ENCODE results near the gene DLG4.

Gene DLG4

GRCh38 chr17:7260651-7261378, 41.2 kb upstream of the DLG4 start:
- no peak for DNase-seq (ENCODE audit: low read depth)
- H3K4me3 ChIP-seq (ENCODE audit: low read depth, low read length) = peak overlapping the region; percentile 50
- TF ChIP-seq, protein P1, sequence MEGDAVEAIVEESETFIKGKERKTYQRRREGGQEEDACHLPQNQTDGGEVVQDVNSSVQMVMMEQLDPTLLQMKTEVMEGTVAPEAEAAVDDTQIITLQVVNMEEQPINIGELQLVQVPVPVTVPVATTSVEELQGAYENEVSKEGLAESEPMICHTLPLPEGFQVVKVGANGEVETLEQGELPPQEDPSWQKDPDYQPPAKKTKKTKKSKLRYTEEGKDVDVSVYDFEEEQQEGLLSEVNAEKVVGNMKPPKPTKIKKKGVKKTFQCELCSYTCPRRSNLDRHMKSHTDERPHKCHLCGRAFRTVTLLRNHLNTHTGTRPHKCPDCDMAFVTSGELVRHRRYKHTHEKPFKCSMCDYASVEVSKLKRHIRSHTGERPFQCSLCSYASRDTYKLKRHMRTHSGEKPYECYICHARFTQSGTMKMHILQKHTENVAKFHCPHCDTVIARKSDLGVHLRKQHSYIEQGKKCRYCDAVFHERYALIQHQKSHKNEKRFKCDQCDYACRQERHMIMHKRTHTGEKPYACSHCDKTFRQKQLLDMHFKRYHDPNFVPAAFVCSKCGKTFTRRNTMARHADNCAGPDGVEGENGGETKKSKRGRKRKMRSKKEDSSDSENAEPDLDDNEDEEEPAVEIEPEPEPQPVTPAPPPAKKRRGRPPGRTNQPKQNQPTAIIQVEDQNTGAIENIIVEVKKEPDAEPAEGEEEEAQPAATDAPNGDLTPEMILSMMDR (conservative IDR thresholded peaks at IDR 0.05; ENCODE audit: low read depth, low read length) = no peak

DNA sequence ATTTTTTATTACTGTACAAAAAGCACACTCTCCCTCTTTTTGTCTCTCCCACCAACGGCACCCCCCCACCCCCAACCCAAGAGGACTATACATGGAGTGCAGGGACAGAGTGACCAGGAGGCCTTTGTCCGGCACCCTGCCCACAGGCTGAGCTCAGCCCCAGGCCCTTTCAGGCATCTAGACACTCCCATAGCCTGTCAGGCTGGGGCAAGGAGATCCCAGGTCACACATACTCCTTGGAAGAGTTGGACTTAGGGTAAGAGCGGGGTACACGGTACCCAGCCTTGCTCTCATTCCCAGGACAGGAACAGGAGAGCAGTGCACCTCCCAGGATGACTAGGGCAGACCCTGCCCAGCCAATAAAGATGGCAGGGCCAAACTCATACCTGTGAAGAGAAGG, 40.5 kb upstream of the DLG4 start:
- TF ChIP-seq, protein P1 (conservative IDR thresholded peaks at IDR 0.05; ENCODE audit: low read depth, low read length) = no peak
- DNase-seq (ENCODE audit: low read depth) = no peak
- H3K4me3 ChIP-seq (ENCODE audit: low read depth, low read length) = no peak overlapping the region

- H3K4me3 ChIP-seq (ENCODE audit: low read depth, low read length) = no peak overlapping the region
- no peak for DNase-seq (ENCODE audit: low read depth)
- TF ChIP-seq, protein P1 (conservative IDR thresholded peaks at IDR 0.05; ENCODE audit: low read depth, low read length) = no peak
Measured at GRCh38 chr17:7259555-7259889, 39.9 kb upstream of the DLG4 start.

DNA sequence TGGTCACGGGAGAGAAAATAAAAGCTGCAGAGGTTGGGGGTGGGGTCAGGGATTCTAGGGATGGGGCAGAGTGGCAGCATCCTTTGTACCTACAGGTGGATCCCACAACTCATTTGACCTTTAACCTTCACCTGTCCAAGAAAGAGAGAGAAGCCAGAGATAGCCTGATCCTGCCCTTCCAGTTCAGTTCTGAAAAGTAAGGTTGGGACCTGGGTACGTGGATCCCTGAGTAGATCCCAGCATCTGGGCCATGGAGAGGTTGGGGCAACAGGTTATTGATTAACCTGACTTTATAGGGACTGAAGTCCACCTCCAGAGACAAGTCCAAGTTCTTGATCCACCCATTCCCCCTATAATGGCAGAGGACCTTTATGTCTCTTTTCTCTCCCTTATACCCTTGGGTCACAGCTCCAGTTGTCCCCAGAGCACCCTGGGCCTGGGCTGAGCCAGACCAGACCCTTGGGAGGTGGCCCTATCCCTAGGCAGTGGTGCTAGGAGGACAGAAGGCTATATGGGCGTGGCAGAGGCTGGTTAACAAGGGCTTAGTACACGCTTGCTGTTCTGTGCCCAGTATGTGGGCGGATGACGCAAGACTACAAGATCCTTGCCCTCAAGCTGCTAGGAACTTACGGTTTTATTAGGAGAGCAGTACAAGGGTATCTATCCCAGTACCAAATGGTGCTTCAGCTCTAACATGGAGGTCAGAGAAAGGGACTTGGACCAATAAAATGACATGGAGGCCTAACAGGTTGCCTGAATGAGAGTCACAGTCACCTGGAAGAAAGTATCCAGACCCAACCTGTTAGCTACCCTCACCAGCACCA, 39.3 kb upstream of the DLG4 start:
- peak; percentile 29 for DNase-seq (ENCODE audit: low read depth)
- TF ChIP-seq, protein P1 (conservative IDR thresholded peaks at IDR 0.05; ENCODE audit: low read depth, low read length) = no peak
- H3K4me3 ChIP-seq (ENCODE audit: low read depth, low read length) = no peak overlapping the region

- TF ChIP-seq, protein P1 (conservative IDR thresholded peaks at IDR 0.05; ENCODE audit: low read depth, low read length) = no peak
- H3K4me3 ChIP-seq (ENCODE audit: low read depth, low read length) = no peak overlapping the region
Measured at GRCh38 chr17:7256766-7257456, 37.3 kb upstream of the DLG4 start.

GRCh38 chr17:7254511-7254910, 34.9 kb upstream of the DLG4 start:
- no peak for DNase-seq (ENCODE audit: low read depth)
- TF ChIP-seq, protein P1 (conservative IDR thresholded peaks at IDR 0.05; ENCODE audit: low read depth, low read length) = no peak
- no peak overlapping the region for H3K4me3 ChIP-seq (ENCODE audit: low read depth, low read length)

More at GRCh38 chr17:7256766-7257456, 37.3 kb upstream of the DLG4 start:
- no peak for DNase-seq (ENCODE audit: low read depth)

Measured in choroid plexus epithelial cell (primary cell).